D721Med (cell line): Measurements from ENCODE around the gene PPP1R3D.

Experiments used
- DNase-seq: peaks from one replicate; pipeline ENCODE4 v3.0.0; 2011; ENCODE audit warnings: low spot score; ENCODE audit not compliant: insufficient read length
- FAIRE-seq: peaks from 2 replicates; lab custom pipeline; 2011; peaks lifted over from hg19 to GRCh38; lab: Jason Lieb, UNC
- TF ChIP-seq, protein P1 (sequence below): IDR thresholded peaks from 2 replicates; pipeline ENCODE4 v1.5.1; 2012; ENCODE audit warnings: mild to moderate bottlenecking, control low read depth; ENCODE audit not compliant: insufficient read depth; ENCODE audit errors: missing control alignments

PPP1R3D gene

DNA sequence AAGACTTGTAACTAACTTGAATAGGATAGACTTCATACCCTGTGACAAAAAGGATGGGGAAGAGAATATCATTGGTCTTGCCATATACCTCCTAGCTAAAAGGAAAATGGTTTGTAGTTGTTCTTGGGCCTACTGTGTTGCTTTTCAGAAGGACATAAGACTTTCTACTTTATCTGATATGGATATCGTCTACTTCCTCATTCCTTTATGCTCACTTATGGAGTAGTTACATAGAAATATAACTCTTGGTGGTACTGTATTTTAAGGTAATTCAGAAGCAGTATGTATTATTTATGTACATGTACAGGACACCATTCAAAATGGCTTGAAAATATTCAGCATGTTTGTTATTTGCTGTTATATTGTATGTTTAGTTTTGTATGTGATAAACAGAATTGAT, 8.1 kb upstream of the PPP1R3D start:
- no peak for DNase-seq
- FAIRE-seq = no peak
- TF ChIP-seq, protein P1, sequence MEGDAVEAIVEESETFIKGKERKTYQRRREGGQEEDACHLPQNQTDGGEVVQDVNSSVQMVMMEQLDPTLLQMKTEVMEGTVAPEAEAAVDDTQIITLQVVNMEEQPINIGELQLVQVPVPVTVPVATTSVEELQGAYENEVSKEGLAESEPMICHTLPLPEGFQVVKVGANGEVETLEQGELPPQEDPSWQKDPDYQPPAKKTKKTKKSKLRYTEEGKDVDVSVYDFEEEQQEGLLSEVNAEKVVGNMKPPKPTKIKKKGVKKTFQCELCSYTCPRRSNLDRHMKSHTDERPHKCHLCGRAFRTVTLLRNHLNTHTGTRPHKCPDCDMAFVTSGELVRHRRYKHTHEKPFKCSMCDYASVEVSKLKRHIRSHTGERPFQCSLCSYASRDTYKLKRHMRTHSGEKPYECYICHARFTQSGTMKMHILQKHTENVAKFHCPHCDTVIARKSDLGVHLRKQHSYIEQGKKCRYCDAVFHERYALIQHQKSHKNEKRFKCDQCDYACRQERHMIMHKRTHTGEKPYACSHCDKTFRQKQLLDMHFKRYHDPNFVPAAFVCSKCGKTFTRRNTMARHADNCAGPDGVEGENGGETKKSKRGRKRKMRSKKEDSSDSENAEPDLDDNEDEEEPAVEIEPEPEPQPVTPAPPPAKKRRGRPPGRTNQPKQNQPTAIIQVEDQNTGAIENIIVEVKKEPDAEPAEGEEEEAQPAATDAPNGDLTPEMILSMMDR = no peak

GRCh38 chr20:59947376-59947775, 7.3 kb upstream of the PPP1R3D start:
- no peak for DNase-seq
- no peak for FAIRE-seq
- TF ChIP-seq, protein P1 = no peak

DNA sequence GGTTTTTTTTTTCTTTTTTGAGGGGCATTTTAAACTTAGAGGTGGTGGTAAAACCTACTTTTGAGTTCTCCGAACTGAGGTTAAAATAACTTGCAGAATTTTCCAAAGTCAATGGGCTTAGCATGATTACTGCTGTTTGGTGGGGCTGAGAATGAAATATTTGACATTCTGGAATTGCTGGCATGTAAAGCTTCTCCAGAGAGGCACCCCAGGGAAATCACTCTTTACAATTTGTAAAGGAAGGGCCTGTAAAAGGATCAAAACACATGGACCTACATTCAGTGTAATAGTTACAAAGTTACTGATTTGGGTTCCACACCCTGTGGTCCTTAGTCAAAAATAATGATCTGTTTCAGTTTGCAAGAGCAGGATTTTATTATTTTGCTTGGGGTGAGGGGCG, 5.6 kb upstream of the PPP1R3D start:
- TF ChIP-seq, protein P1 = no peak
- no peak for FAIRE-seq
- DNase-seq = no peak

GRCh38 chr20:59945175-59945574, 5.1 kb upstream of the PPP1R3D start:
- DNase-seq = no peak
- no peak for FAIRE-seq
- TF ChIP-seq, protein P1 = no peak

GRCh38 chr20:59944726-59945125, 4.6 kb upstream of the PPP1R3D start:
- TF ChIP-seq, protein P1 = no peak
- no peak for FAIRE-seq
- DNase-seq = no peak

DNA sequence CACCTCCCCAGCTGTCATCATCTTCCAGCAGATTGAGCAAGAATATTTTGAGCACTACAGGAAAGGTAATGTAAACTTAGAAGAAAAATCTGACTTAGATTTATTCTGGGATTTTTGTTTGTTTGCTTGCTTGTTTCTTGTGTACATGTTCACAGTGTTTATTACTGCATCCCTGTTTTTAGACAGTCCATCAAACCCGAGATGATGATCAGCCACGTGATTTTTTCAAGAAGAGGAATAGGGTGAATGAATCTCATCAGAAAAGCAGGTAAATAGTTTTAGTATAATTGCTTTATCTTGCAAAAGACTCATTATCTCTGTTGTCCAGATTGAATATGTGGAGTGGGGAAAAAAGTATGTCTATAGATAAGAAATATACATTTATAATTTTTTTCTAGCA, 2.1 kb upstream of the PPP1R3D start:
- DNase-seq (no peak), FAIRE-seq (no peak)
- TF ChIP-seq, protein P1 = no peak

DNA sequence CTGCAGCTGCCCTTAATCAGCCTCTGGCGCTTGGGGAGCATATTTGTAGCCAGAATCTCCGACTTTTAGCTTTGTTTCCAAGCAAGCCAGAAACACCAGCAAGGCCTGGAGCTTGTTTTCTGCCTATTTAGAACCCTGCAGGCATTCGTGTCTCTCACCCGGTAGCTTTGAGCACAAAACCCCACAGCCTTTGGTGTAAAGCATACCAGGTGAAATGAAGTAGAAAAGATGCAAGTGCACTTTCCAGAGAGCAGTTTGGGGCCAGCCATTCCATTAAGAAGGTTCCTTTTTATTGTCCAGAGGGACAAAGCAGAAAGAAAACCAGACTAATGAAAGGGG, 820 bp upstream of the PPP1R3D start:
- DNase-seq = no peak
- TF ChIP-seq, protein P1 = no peak
- no peak for FAIRE-seq

- FAIRE-seq (no peak), DNase-seq (no peak)
- TF ChIP-seq, protein P1 = no peak
Observed at GRCh38 chr20:59939879-59940128, 301 bp downstream of the PPP1R3D start.
